ENCODE results near the gene ERP44.

Gene ERP44

DNA sequence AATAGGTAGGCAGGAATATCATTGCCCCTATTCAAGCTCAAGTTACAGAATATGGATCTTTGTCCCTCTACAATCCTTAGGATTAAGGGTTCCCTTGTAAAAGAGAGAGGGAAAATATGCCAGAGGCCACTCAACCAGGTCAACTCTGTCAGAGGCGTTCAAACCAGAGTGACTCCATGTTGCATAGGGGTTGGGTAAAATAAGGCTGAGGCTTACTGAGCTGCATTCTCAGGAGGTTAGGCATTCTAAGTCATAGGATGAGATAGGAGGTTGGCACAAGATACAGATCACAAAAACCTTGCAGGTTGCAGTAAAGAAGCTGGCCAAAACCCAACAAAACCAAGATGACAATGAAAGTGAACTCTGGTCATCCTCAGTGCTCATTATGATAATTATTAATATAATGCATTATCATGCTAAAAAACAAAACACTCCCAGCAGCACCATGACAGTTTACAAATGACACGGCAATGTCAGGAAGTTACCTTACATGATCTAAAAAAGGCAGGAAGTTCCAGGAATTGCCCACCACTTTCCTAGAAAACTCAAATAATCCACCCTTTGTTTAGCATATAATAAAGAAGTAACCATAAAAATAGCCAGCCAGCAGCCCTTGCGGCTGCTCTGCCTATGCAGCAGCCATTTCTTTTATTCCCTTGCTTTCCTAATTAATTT is 64.8 kb downstream of the ERP44 start:
- H3K4me3 ChIP-seq (ENCODE audit: insufficient read depth, low read length, poor library complexity, severe bottlenecking): no peak overlapping the region
- peaks cover 21% of the 10 kb centered on the region; the same call in 1 of the 2 replicates for H3K9me3 ChIP-seq (ENCODE audit: insufficient read depth, low read length)
- H3K36me3 ChIP-seq (ENCODE audit: low read length): peaks cover 38% of the 10 kb centered on the region
- H3K9ac ChIP-seq (ENCODE audit: low read length): no peak overlapping the region
- no peak overlapping the region for H2AFZ ChIP-seq (ENCODE audit: low read depth, low read length, severe bottlenecking)
- H3K9me2 ChIP-seq (replicated peaks; ENCODE audit: insufficient read depth, low read length): no peaks in the 10 kb centered on the region
- TF ChIP-seq, protein P1, sequence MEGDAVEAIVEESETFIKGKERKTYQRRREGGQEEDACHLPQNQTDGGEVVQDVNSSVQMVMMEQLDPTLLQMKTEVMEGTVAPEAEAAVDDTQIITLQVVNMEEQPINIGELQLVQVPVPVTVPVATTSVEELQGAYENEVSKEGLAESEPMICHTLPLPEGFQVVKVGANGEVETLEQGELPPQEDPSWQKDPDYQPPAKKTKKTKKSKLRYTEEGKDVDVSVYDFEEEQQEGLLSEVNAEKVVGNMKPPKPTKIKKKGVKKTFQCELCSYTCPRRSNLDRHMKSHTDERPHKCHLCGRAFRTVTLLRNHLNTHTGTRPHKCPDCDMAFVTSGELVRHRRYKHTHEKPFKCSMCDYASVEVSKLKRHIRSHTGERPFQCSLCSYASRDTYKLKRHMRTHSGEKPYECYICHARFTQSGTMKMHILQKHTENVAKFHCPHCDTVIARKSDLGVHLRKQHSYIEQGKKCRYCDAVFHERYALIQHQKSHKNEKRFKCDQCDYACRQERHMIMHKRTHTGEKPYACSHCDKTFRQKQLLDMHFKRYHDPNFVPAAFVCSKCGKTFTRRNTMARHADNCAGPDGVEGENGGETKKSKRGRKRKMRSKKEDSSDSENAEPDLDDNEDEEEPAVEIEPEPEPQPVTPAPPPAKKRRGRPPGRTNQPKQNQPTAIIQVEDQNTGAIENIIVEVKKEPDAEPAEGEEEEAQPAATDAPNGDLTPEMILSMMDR (IDR thresholded peaks at IDR 0.05; ENCODE audit: insufficient read depth, low read length, poor library complexity, severe bottlenecking): no peak
- no peak for TF ChIP-seq EZH2phosphoT487 (conservative IDR thresholded peaks at IDR 0.05; ENCODE audit: low read length)
- H3K27ac ChIP-seq (ENCODE audit: low read depth, low read length): no peak overlapping the region
- peaks cover 6% of the 10 kb centered on the region; the same call in 1 of the 2 replicates for H3F3A ChIP-seq (ENCODE audit: insufficient read depth)
- peaks cover 57% of the 10 kb centered on the region for H3K79me2 ChIP-seq (ENCODE audit: insufficient read depth, low read length)
- no peaks in the 10 kb centered on the region for H3K27me3 ChIP-seq (ENCODE audit: low read length)
- H4K20me1 ChIP-seq (ENCODE audit: low read depth, low read length): no peaks in the 10 kb centered on the region
- no peak overlapping the region for H3K4me2 ChIP-seq (ENCODE audit: low read depth, low read length, poor library complexity, severe bottlenecking)

DNA sequence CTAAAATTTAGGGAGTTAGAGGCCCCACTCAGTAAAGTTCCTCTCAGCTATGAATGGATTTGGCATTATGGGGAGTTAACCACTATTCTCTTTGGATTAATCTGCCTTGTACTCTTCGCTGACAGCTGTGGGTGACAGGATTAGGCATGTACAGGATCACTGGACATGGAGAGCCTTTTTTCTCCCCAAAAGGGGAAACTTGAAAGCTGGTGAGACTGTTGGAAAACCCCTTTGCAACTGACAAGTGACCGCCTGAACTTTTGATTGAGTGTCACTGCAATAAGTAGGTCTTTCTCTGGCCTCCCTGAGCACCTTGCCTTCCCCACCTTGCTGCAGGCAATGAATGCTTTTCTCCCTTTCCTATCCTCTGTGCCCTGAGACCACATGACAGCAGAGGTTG is 68.3 kb downstream of the ERP44 start:
- peaks cover 21% of the 10 kb centered on the region; the same call in 1 of the 2 replicates for H3K9me3 ChIP-seq (ENCODE audit: insufficient read depth, low read length)

DNA sequence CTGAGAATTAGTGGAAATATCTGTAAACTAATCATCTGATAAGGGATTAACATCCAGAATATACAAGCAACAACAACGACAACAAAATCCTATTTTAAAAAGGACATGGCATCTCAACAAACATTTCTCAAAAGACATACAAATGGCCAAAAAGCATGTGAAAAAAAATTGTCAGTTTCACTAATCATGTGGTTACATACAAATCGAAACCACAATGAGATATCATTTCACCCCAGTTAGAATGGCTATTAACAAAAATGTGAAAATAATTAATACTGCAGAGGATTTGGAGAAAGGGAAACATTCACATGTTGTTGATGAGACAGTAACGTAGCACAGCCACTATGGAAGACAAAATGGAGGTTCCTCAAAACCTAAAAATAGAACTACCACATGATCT is 69.5 kb downstream of the ERP44 start:
- H3K9ac ChIP-seq (ENCODE audit: low read length): no peak overlapping the region
- 0 out of 2 replicates have a peak, but pooled peaks cover 5% of the 10 kb centered on the region for H4K20me1 ChIP-seq (ENCODE audit: low read depth, low read length)
- H3K9me2 ChIP-seq (replicated peaks; ENCODE audit: insufficient read depth, low read length): no peaks in the 10 kb centered on the region
- H3K27ac ChIP-seq (ENCODE audit: low read depth, low read length): no peak overlapping the region
- H3K4me2 ChIP-seq (ENCODE audit: low read depth, low read length, poor library complexity, severe bottlenecking): no peak overlapping the region
- no peak overlapping the region for H2AFZ ChIP-seq (ENCODE audit: low read depth, low read length, severe bottlenecking)
- no peak overlapping the region for H3K4me3 ChIP-seq (ENCODE audit: insufficient read depth, low read length, poor library complexity, severe bottlenecking)
- H3K36me3 ChIP-seq (ENCODE audit: low read length): peaks cover 33% of the 10 kb centered on the region
- peaks cover 12% of the 10 kb centered on the region; the same call in 1 of the 2 replicates for H3F3A ChIP-seq (ENCODE audit: insufficient read depth)
- no peak for TF ChIP-seq EZH2phosphoT487 (conservative IDR thresholded peaks at IDR 0.05; ENCODE audit: low read length)
- TF ChIP-seq, protein P1 (IDR thresholded peaks at IDR 0.05; ENCODE audit: insufficient read depth, low read length, poor library complexity, severe bottlenecking): no peak
- no peaks in the 10 kb centered on the region for H3K27me3 ChIP-seq (ENCODE audit: low read length)
- H3K9me3 ChIP-seq (ENCODE audit: insufficient read depth, low read length): peaks cover 18% of the 10 kb centered on the region; the same call in 1 of the 2 replicates
- peaks cover 58% of the 10 kb centered on the region for H3K79me2 ChIP-seq (ENCODE audit: insufficient read depth, low read length)

More for the DNA sequence above, 68.3 kb downstream of the ERP44 start:
- no peak overlapping the region for H3K9ac ChIP-seq (ENCODE audit: low read length)
- H4K20me1 ChIP-seq (ENCODE audit: low read depth, low read length): 0 out of 2 replicates have a peak, but pooled peaks cover 5% of the 10 kb centered on the region
- H3K36me3 ChIP-seq (ENCODE audit: low read length): peaks cover 42% of the 10 kb centered on the region
- H3K4me3 ChIP-seq (ENCODE audit: insufficient read depth, low read length, poor library complexity, severe bottlenecking): no peak overlapping the region
- no peak overlapping the region for H3K4me2 ChIP-seq (ENCODE audit: low read depth, low read length, poor library complexity, severe bottlenecking)
- no peaks in the 10 kb centered on the region for H3K27me3 ChIP-seq (ENCODE audit: low read length)
- H3K27ac ChIP-seq (ENCODE audit: low read depth, low read length): peak overlapping the region; percentile 32; the same call in 1 of the 2 replicates
- H3K79me2 ChIP-seq (ENCODE audit: insufficient read depth, low read length): peaks cover 57% of the 10 kb centered on the region
- no peak overlapping the region for H2AFZ ChIP-seq (ENCODE audit: low read depth, low read length, severe bottlenecking)
- TF ChIP-seq EZH2phosphoT487 (conservative IDR thresholded peaks at IDR 0.05; ENCODE audit: low read length): no peak
- TF ChIP-seq, protein P1 (IDR thresholded peaks at IDR 0.05; ENCODE audit: insufficient read depth, low read length, poor library complexity, severe bottlenecking): no peak
- peaks cover 12% of the 10 kb centered on the region; the same call in 1 of the 2 replicates for H3F3A ChIP-seq (ENCODE audit: insufficient read depth)
- no peaks in the 10 kb centered on the region for H3K9me2 ChIP-seq (replicated peaks; ENCODE audit: insufficient read depth, low read length)
